HG03442 (cell line): ENCODE results near the gene PSG11.
"Not testable (repeated sequence)": the region's sequence is repeated elsewhere in the genome, so short reads cannot be mapped to it uniquely, and the experiment has no call there.

Experiments
- ATAC-seq: cut with Tn5 transposase; IDR thresholded peaks from one replicate; pipeline ENCODE4 v1.9.1; 2021; ENCODE audit warnings: mild to moderate bottlenecking, moderate library complexity; ENCODE audit not compliant: unreplicated experiment

PSG11 gene

GRCh38 chr19:42989186-42989585 lies 37.1 kb downstream of the PSG11 start:
- not testable (repeated sequence) for ATAC-seq

- not testable (repeated sequence) for ATAC-seq
Measured at GRCh38 chr19:42988206-42988605, 38.1 kb downstream of the PSG11 start.

- ATAC-seq = no peak
Measured at GRCh38 chr19:42985588-42985987, 40.7 kb downstream of the PSG11 start.

- ATAC-seq = not testable (repeated sequence)
Measured at GRCh38 chr19:42982111-42982510, 44.2 kb downstream of the PSG11 start.

GRCh38 chr19:42971451-42971850 lies 54.8 kb downstream of the PSG11 start:
- ATAC-seq = not testable (repeated sequence)

GRCh38 chr19:42965176-42965575 lies 61.1 kb downstream of the PSG11 start:
- ATAC-seq = no peak

- ATAC-seq = no peak
Measured at GRCh38 chr19:42961119-42961518, 65.2 kb downstream of the PSG11 start.
